ENCODE data around the gene LIN7B. TPM values are rescaled to one million over a fixed set of nuclear protein-coding genes. Genes with fewer than 3 reads are reported as not detected.

LIN7B gene
- total and polyA plus RNA-seq, 2 of the 8 experiments (the other 6 are each of a cell fraction or from before 2014, with no cell fraction given) = 4.1 to 4.2 TPM

- Histone ChIP-seq H4K5ac (ENCODE audit: insufficient read length, low read depth, low read length) (no peak overlapping the region), H3K23me2 (ENCODE audit: low read depth, low read length) (no peaks in the 10 kb centered on the region; the same call in 1 of the 2 replicates), H3K27ac (ENCODE audit: low read depth, low read length) (no peak overlapping the region), H3K56ac (replicated peaks; ENCODE audit: insufficient read length, low read depth, low read length) (no peak overlapping the region), H3K4me1 (replicated peaks in 1 of 4; ENCODE audit: control insufficient read depth in 3 of 4, insufficient read depth in 4 of 4, low read length in 3 of 4) (peaks cover 0 to 2% (median 0%) of the 10 kb centered on the region in 4 experiments; a peak in 2 of 7 replicates), H4K91ac (replicated peaks; ENCODE audit: insufficient read length, low read length) (no peak overlapping the region), H2AK5ac (ENCODE audit: low read depth, low read length) (no peak overlapping the region), H2BK120ac (replicated peaks; ENCODE audit: low read depth, low read length) (no peak overlapping the region), H3K27me3 (replicated peaks in 1 of 4; ENCODE audit: control insufficient read depth in 3 of 4, extremely low read depth in 1 of 4, insufficient read depth in 3 of 4, low read length in 3 of 4) (peaks cover 26 to 63% (median 54%) of the 10 kb centered on the region in 4 experiments), H4K20me1 (replicated peaks in 1 of 2; ENCODE audit: control insufficient read depth in 1 of 2, insufficient read depth in 2 of 2, low read length in 2 of 2) (no peaks in the 10 kb centered on the region), H2BK15ac (ENCODE audit: low read length) (no peak overlapping the region), H3K36me3 (ENCODE audit: control insufficient read depth in 2 of 4, insufficient read depth in 4 of 4, low read length in 3 of 4) (peaks cover 0 to 4% (median 0%) of the 10 kb centered on the region in 4 experiments; a peak in 1 of 8 replicates), H3K79me1 (ENCODE audit: low read depth, low read length) (no peaks in the 10 kb centered on the region), H2AFZ (ENCODE audit: low read length) (no peak overlapping the region), H3K9ac (replicated peaks in 1 of 4; ENCODE audit: extremely low read depth in 1 of 4, low read depth in 3 of 4, low read length in 3 of 4) (no peak overlapping the region), H2BK5ac (ENCODE audit: low read depth, low read length) (no peak overlapping the region), H3K4me3 (ENCODE audit: extremely low read depth in 1 of 4, insufficient read depth in 2 of 4, low read depth in 3 of 4, low read length in 4 of 4) (peak overlapping the region in 2 of 4 experiments; percentile 2 to 50; a peak in 3 of 8 replicates), H4K8ac (ENCODE audit: extremely low read depth, insufficient read depth, low read length) (peak overlapping the region; percentile 81; the same call in 1 of the 2 replicates), H3K23ac (ENCODE audit: insufficient read length) (no peak overlapping the region), H3K4ac (replicated peaks; ENCODE audit: insufficient read length, low read depth, low read length) (no peak overlapping the region), H3K4me2 (ENCODE audit: insufficient read depth in 1 of 2, low read depth in 2 of 2, low read length in 2 of 2) (peak overlapping the region; percentile 21 to 60), H3K14ac (ENCODE audit: insufficient read length) (no peak overlapping the region), H2BK12ac (ENCODE audit: low read depth, low read length) (no peak overlapping the region), H3K9me3 (ENCODE audit: insufficient read depth in 2 of 2, low read depth in 1 of 2, low read length in 1 of 2) (peaks cover 0 to 5% of the 10 kb centered on the region in 2 experiments; a peak in 1 of 4 replicates), H2BK20ac (ENCODE audit: low read length) (no peak overlapping the region), H3K18ac (ENCODE audit: extremely low read depth, low read length) (no peak overlapping the region; the same call in none of the 2 replicates), H3K79me2 (ENCODE audit: control insufficient read depth in 1 of 2, insufficient read depth in 2 of 2, low read length in 2 of 2) (no peaks in the 10 kb centered on the region)
- FAIRE-seq = no peak
- peak in 1 of 2 experiments; percentile 95 for DNase-seq (ENCODE audit: low read depth in 1 of 2, low spot score in 2 of 2)
- WGBS, 2 experiments (ENCODE audit: extremely low coverage in 1 of 2, insufficient coverage in 1 of 2, insufficient read length in 1 of 2, insufficient replicate concordance in 2 of 2, low coverage in 1 of 2, low lambda C conversion rate in 2 of 2, missing lambda C conversion rate in 1 of 2) = 13% methylated on average over 42 of the region's 93 CpGs; no CpG with 5 or more reads in 1 of the 2 experiments
- CTCF ChIA-PET (ENCODE audit: partially characterized antibody) = interaction anchor here (1.0 to 1.6 kb wide), 3 partner anchors 14 to 130 kb away, joined by 3 read pairs; partner anchors contain the start of gene CGB7
- POLR2A ChIA-PET (ENCODE audit: partially characterized antibody) = interaction anchor here (0.9 to 1.0 kb wide), 2 partner anchors 10 to 26 kb away, joined by 3 read pairs; no protein-coding TSS in a partner anchor
- no peak for TF ChIP-seq GABPA (IDR thresholded peaks at IDR 0.05; ENCODE audit: borderline replicate concordance, insufficient read depth, low read length)
- peak; percentile 96 for TF ChIP-seq E2F6 (IDR thresholded peaks at IDR 0.05)
- peak; percentile 41 for TF ChIP-seq SUZ12 (IDR thresholded peaks at IDR 0.05; ENCODE audit: low read length)
- TF ChIP-seq KDM4A (IDR thresholded peaks at IDR 0.05; ENCODE audit: low read depth, low read length, severe bottlenecking) = peak; percentile 72
- 0 out of 2 replicates have a peak, but pooled peaks have one; percentile 66 for TF ChIP-seq SP4 (IDR thresholded peaks at IDR 0.05; ENCODE audit: low read length)
- peak; percentile 97 for TF ChIP-seq MAX (IDR thresholded peaks at IDR 0.05)
- peak; percentile 64; the same call in 1 of the 2 replicates for TF ChIP-seq EGR1 (IDR thresholded peaks at IDR 0.05; ENCODE audit: borderline replicate concordance, low read depth, low read length)
- TF ChIP-seq RNF2 (IDR thresholded peaks at IDR 0.05; ENCODE audit: borderline replicate concordance, low read depth, low read length, missing control alignments, poor library complexity, severe bottlenecking) = peak; percentile 61
- no peak for TF ChIP-seq SP2 (IDR thresholded peaks at IDR 0.05; ENCODE audit: low read length)
- TF ChIP-seq SP1 (IDR thresholded peaks at IDR 0.05; ENCODE audit: low read depth, low read length) = 0 out of 2 replicates have a peak, but pooled peaks have one; percentile 28
Observed at GRCh38 chr19:49071860-49072547, 42.2 kb upstream of the LIN7B start.
